Tibial nerve (tissue), 4 donors: ENCODE measurements around the gene LCMT1.
"Not testable (repeated sequence)": the region's sequence is repeated elsewhere in the genome, so short reads cannot be mapped to it uniquely, and the experiment has no call there.

Experiments
- EP300 ChIP-seq, 2 donors: sonication (generic); formaldehyde crosslinking; IDR thresholded peaks; one replicate each; pipeline ENCODE4 v1.6.1; 2017; ENCODE audit warnings: antibody characterized with exemption in 2 of 2, mild to moderate bottlenecking in 1 of 2
- POLR2A ChIP-seq, 2 donors: fragments of 450-650 bp; IDR thresholded peaks; one replicate each; pipeline ENCODE4 v1.6.1; 2017; ENCODE audit warnings: antibody characterized with exemption in 2 of 2, mild to moderate bottlenecking in 2 of 2, moderate library complexity in 2 of 2
- TF ChIP-seq, protein P1 (sequence below), 5 experiments: fragments of 200-600 bp in 3 of 5; fragments of 450-650 bp in 2 of 5; sonication (generic) in 3 of 5; IDR thresholded peaks; one replicate each; pipeline ENCODE4 v1.5.1; 2016 to 2019; ENCODE audit warnings: antibody characterized with exemption in 5 of 5, mild to moderate bottlenecking in 3 of 5, moderate library complexity in 2 of 5

DNA sequence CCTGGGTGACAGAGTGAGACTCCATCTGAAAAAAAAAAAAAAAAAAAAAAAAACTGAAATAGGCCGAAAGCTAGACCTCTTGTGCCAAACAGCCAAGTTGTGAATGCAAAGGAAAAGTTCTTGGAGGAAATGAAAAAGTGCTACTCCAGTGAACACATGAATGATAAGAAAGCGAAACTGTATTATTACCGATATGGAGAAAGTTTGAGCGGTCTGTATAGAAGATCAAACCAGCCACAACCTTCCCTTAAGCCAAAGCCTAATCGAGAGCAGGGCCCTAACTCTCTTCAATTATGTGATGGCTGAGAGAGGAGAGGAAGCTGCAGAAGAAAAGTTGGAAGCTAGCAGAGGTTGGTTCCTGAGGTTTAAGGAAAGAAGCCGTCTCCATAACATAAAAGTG is 69.7 kb downstream of the LCMT1 start:
- TF ChIP-seq, protein P1, sequence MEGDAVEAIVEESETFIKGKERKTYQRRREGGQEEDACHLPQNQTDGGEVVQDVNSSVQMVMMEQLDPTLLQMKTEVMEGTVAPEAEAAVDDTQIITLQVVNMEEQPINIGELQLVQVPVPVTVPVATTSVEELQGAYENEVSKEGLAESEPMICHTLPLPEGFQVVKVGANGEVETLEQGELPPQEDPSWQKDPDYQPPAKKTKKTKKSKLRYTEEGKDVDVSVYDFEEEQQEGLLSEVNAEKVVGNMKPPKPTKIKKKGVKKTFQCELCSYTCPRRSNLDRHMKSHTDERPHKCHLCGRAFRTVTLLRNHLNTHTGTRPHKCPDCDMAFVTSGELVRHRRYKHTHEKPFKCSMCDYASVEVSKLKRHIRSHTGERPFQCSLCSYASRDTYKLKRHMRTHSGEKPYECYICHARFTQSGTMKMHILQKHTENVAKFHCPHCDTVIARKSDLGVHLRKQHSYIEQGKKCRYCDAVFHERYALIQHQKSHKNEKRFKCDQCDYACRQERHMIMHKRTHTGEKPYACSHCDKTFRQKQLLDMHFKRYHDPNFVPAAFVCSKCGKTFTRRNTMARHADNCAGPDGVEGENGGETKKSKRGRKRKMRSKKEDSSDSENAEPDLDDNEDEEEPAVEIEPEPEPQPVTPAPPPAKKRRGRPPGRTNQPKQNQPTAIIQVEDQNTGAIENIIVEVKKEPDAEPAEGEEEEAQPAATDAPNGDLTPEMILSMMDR (IDR thresholded peaks at IDR 0.05) = not testable (repeated sequence)
- not testable (repeated sequence) for TF ChIP-seq EP300, POLR2A (IDR thresholded peaks at IDR 0.05)
